Keratinocyte (primary cell): Measurements from ENCODE around the gene SYT9. TPM values are rescaled to one million over a fixed set of nuclear protein-coding genes. Genes with fewer than 3 reads are reported as not detected.

Experiments used
- DNase-seq: peaks from one replicate; pipeline ENCODE4 v3.0.0-alpha.2; 2011; ENCODE audit warnings: low read depth, missing footprints, low spot score
- FAIRE-seq: peaks from 2 replicates; lab custom pipeline; 2011; peaks lifted over from hg19 to GRCh38; lab: Jason Lieb, UNC
- H2AFZ ChIP-seq: 2 replicates; pipeline ENCODE4 v1.6.0; 2012; ENCODE audit warnings: low read length, control low read depth, inconsistent platforms; ENCODE audit not compliant: control insufficient read depth
- H3K27ac ChIP-seq: 2 replicates; pipeline ENCODE4 v1.5.1; 2011; ENCODE audit warnings: low read length; ENCODE audit not compliant: control insufficient read depth, insufficient read depth
- H3K27me3 ChIP-seq: 3 replicates; pipeline ENCODE4 v1.6.0; 2011; ENCODE audit warnings: low read length; ENCODE audit not compliant: control insufficient read depth, insufficient read depth; ENCODE audit errors: extremely low read depth
- H3K36me3 ChIP-seq, 2 experiments: 2 replicates in 1 of 2; 3 replicates in 1 of 2; pipeline ENCODE4 v1.5.1; 2011; ENCODE audit warnings: low read length in 2 of 2, mild to moderate bottlenecking in 1 of 2; ENCODE audit not compliant: control insufficient read depth in 2 of 2, insufficient read depth in 2 of 2; ENCODE audit errors: extremely low read depth in 1 of 2
- H3K4me1 ChIP-seq: 3 replicates; pipeline ENCODE4 v1.5.1; 2011; ENCODE audit warnings: low read length; ENCODE audit not compliant: control insufficient read depth, insufficient read depth; ENCODE audit errors: extremely low read depth
- H3K4me2 ChIP-seq: 3 replicates; pipeline ENCODE4 v1.6.0; 2011; ENCODE audit warnings: low read depth, low read length; ENCODE audit not compliant: control insufficient read depth, insufficient read depth; ENCODE audit errors: extremely low read depth
- H3K4me3 ChIP-seq, 3 experiments: fragments of 200-600 bp in 1 of 3; sonication (generic) in 1 of 3; 2 replicates in 2 of 3; 3 replicates in 1 of 3; pipeline ENCODE4 v1.5.1; 2011 to 2016; ENCODE audit warnings: low read length in 3 of 3, mild to moderate bottlenecking in 3 of 3, control low read depth in 2 of 3, inconsistent platforms in 1 of 3, low read depth in 1 of 3, mixed read lengths in 1 of 3, mixed run types in 1 of 3, moderate library complexity in 1 of 3; ENCODE audit not compliant: control insufficient read depth in 2 of 3, insufficient read depth in 2 of 3; ENCODE audit errors: extremely low read depth in 1 of 3
- H3K79me2 ChIP-seq: 2 replicates; pipeline ENCODE4 v1.6.0; 2012; ENCODE audit warnings: low read length; ENCODE audit not compliant: control insufficient read depth, insufficient read depth
- H3K9ac ChIP-seq: 3 replicates; pipeline ENCODE4 v1.6.0; 2011; ENCODE audit warnings: low read length; ENCODE audit not compliant: control insufficient read depth, insufficient read depth; ENCODE audit errors: extremely low read depth
- H3K9me1 ChIP-seq: 3 replicates; pipeline ENCODE4 v1.6.0; 2011; ENCODE audit warnings: low read length; ENCODE audit not compliant: control insufficient read depth, insufficient read depth; ENCODE audit errors: extremely low read depth
- H3K9me3 ChIP-seq: 2 replicates; pipeline ENCODE4 v1.5.1; 2012; ENCODE audit warnings: low read depth, low read length; ENCODE audit not compliant: control insufficient read depth
- H4K20me1 ChIP-seq: 3 replicates; pipeline ENCODE4 v1.6.0; 2011; ENCODE audit warnings: low read length; ENCODE audit not compliant: control insufficient read depth, insufficient read depth; ENCODE audit errors: extremely low read depth
- EZH2 ChIP-seq: IDR thresholded peaks from one replicate; pipeline ENCODE4 v1.6.1; 2012; ENCODE audit warnings: inconsistent platforms, mild to moderate bottlenecking, low read length, moderate library complexity
- dilution Hi-C: fragments of 300-500 bp; cut with MboI; formaldehyde crosslinking; loops from one replicate; pipeline ENCODE4 v1.7.0; 2020; ENCODE audit warnings: low sequenced_read_pairs; ENCODE audit not compliant: extremely low pct_ligation_motif_present
- polyA plus RNA-seq, 5 experiments: library from polyadenylated mRNA; depleted of rRNA in 3 of 5; stranded (reverse) in 3 of 5; stranded (forward) in 1 of 5; unstranded in 1 of 5; fragments of >200 nt; gene quantifications; 1 replicate in 1 of 5; 2 replicates in 3 of 5; 3 replicates in 1 of 5; pipeline versions ENCODE4 v1.2.1 to v1.2.3, GENCODE V29; 2011 to 2012; ENCODE audit warnings: missing spikeins in 2 of 5, low read depth in 1 of 5, low replicate concordance in 1 of 5
- TF ChIP-seq, protein P1 (sequence below), 3 experiments: IDR thresholded peaks in 1 of 3; conservative IDR thresholded peaks in 1 of 3; optimal IDR thresholded peaks in 1 of 3; 2 replicates in 2 of 3; 3 replicates in 1 of 3; pipeline versions ENCODE3 to v1.5.1; 2011; ENCODE audit warnings: low read length in 3 of 3, mild to moderate bottlenecking in 3 of 3, moderate library complexity in 2 of 3, control low read depth in 1 of 3, inconsistent platforms in 1 of 3; ENCODE audit not compliant: insufficient read depth in 2 of 3; ENCODE audit errors: extremely low read depth in 1 of 3

SYT9 gene
- polyA plus RNA-seq, 1 donor (not counting 4 experiments of a cell fraction or from before 2014, with no cell fraction given) = not detected

GRCh38 chr11:7492253-7492652 lies 240.5 kb downstream of the SYT9 start:
- H3K4me2 ChIP-seq = no peak overlapping the region
- no peaks in the 10 kb centered on the region for H3K4me1 ChIP-seq
- H3K9me1 ChIP-seq = no peaks in the 10 kb centered on the region
- H3K27me3 ChIP-seq = no peaks in the 10 kb centered on the region
- H3K27ac ChIP-seq = no peak overlapping the region
- H3K9me3 ChIP-seq = no peaks in the 10 kb centered on the region
- no peaks in the 10 kb centered on the region for H3K36me3 ChIP-seq
- H2AFZ ChIP-seq = no peak overlapping the region
- no peak for DNase-seq
- dilution Hi-C loops = no loop called here
- no peak overlapping the region for H3K9ac ChIP-seq
- no peaks in the 10 kb centered on the region for H3K79me2 ChIP-seq
- FAIRE-seq = no peak
- H4K20me1 ChIP-seq = no peaks in the 10 kb centered on the region
- no peak overlapping the region for H3K4me3 ChIP-seq
- TF ChIP-seq, protein P1, sequence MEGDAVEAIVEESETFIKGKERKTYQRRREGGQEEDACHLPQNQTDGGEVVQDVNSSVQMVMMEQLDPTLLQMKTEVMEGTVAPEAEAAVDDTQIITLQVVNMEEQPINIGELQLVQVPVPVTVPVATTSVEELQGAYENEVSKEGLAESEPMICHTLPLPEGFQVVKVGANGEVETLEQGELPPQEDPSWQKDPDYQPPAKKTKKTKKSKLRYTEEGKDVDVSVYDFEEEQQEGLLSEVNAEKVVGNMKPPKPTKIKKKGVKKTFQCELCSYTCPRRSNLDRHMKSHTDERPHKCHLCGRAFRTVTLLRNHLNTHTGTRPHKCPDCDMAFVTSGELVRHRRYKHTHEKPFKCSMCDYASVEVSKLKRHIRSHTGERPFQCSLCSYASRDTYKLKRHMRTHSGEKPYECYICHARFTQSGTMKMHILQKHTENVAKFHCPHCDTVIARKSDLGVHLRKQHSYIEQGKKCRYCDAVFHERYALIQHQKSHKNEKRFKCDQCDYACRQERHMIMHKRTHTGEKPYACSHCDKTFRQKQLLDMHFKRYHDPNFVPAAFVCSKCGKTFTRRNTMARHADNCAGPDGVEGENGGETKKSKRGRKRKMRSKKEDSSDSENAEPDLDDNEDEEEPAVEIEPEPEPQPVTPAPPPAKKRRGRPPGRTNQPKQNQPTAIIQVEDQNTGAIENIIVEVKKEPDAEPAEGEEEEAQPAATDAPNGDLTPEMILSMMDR (optimal IDR thresholded peaks at IDR 0.05 in 1 of 3, IDR thresholded peaks at IDR 0.05 in 1 of 3, conservative IDR thresholded peaks at IDR 0.05 in 1 of 3; ENCODE audit: extremely low read depth in 1 of 3, insufficient read depth in 2 of 3, low read length in 3 of 3) = no peak
- TF ChIP-seq EZH2 = no peak

GRCh38 chr11:7493670-7494069 lies 242.0 kb downstream of the SYT9 start:
- TF ChIP-seq, protein P1 (optimal IDR thresholded peaks at IDR 0.05 in 1 of 3, IDR thresholded peaks at IDR 0.05 in 1 of 3, conservative IDR thresholded peaks at IDR 0.05 in 1 of 3; ENCODE audit: extremely low read depth in 1 of 3, insufficient read depth in 2 of 3, low read length in 3 of 3) = no peak
- TF ChIP-seq EZH2 = no peak
- FAIRE-seq (no peak), DNase-seq (no peak)
- no peak overlapping the region for H3K9ac ChIP-seq
- dilution Hi-C loops = no loop called here
- H3K9me3 ChIP-seq = no peaks in the 10 kb centered on the region
- no peak overlapping the region for H3K4me3 ChIP-seq
- H2AFZ ChIP-seq = no peak overlapping the region
- no peak overlapping the region for H3K27ac ChIP-seq
- H3K36me3 ChIP-seq = no peaks in the 10 kb centered on the region
- H3K79me2 ChIP-seq = no peaks in the 10 kb centered on the region
- H3K4me2 ChIP-seq = no peak overlapping the region
- H4K20me1 ChIP-seq = no peaks in the 10 kb centered on the region
- no peaks in the 10 kb centered on the region for H3K27me3 ChIP-seq
- H3K9me1 ChIP-seq = no peaks in the 10 kb centered on the region
- no peaks in the 10 kb centered on the region for H3K4me1 ChIP-seq
